ENCODE results near the gene ATP1A4. TPM values are rescaled to one million over a fixed set of nuclear protein-coding genes. Genes with fewer than 3 reads are reported as not detected.

ATP1A4 gene
- total RNA-seq, 1 experiment from 2014 or later: not detected

- intact Hi-C loops (cut with micrococcal nuclease): no loop called here
- DNase-seq (ENCODE audit: unreplicated experiment): peak; percentile 17
- TF ChIP-seq CTCF (IDR thresholded peaks at IDR 0.05; ENCODE audit: unreplicated experiment): peak; percentile 29
- no peaks in the 10 kb centered on the region for H3K9me3 Mint-ChIP-seq (ENCODE audit: unreplicated experiment)
- H3K36me3 Mint-ChIP-seq (ENCODE audit: insufficient read depth, unreplicated experiment): no peaks in the 10 kb centered on the region
- CTCF ChIA-PET: interaction anchor here (0.6 to 1.8 kb wide), 17 partner anchors 8 to 129 kb away, joined by 3 to 10 read pairs (median 3); partner anchors contain the start of gene CASQ1
- no peaks in the 10 kb centered on the region for H3K4me1 Mint-ChIP-seq (ENCODE audit: insufficient read depth, unreplicated experiment)
- no peak overlapping the region for H3K4me3 Mint-ChIP-seq (ENCODE audit: unreplicated experiment)
- BruUV-seq (replicated peaks): no TSS peak
- H3K27ac Mint-ChIP-seq (ENCODE audit: low read depth, unreplicated experiment): no peak overlapping the region
- POLR2A ChIA-PET: interaction anchor here (0.8 to 1.4 kb wide), 3 partner anchors 11 to 62 kb away, joined by 3 read pairs; partner anchors contain the start of gene ATP1A4
- H3K27me3 Mint-ChIP-seq (ENCODE audit: insufficient read depth, unreplicated experiment): peaks cover 32% of the 10 kb centered on the region
These were observed 10.7 kb downstream of the ATP1A4 start for GRCh38 chr1:160161965-160162705.

- DNase-seq (ENCODE audit: unreplicated experiment): no peak
- H3K27ac Mint-ChIP-seq (ENCODE audit: low read depth, unreplicated experiment): no peak overlapping the region
- POLR2A ChIA-PET: interaction anchor here (0.8 to 1.4 kb wide), 2 partner anchors 24 to 63 kb away, joined by 3 read pairs; no protein-coding TSS in a partner anchor
- CTCF ChIA-PET: interaction anchor here (0.6 to 1.6 kb wide), 11 partner anchors 9 to 261 kb away, joined by 3 to 10 read pairs (median 3); no protein-coding TSS in a partner anchor
- H3K9me3 Mint-ChIP-seq (ENCODE audit: unreplicated experiment): no peaks in the 10 kb centered on the region
- peaks cover 32% of the 10 kb centered on the region for H3K27me3 Mint-ChIP-seq (ENCODE audit: insufficient read depth, unreplicated experiment)
- H3K36me3 Mint-ChIP-seq (ENCODE audit: insufficient read depth, unreplicated experiment): no peaks in the 10 kb centered on the region
- no TSS peak for BruUV-seq (replicated peaks)
- H3K4me1 Mint-ChIP-seq (ENCODE audit: insufficient read depth, unreplicated experiment): no peaks in the 10 kb centered on the region
- no peak overlapping the region for H3K4me3 Mint-ChIP-seq (ENCODE audit: unreplicated experiment)
- intact Hi-C loops (cut with micrococcal nuclease): loop anchor here (1.0 kb wide), 1 partner anchor 62 kb away; no protein-coding TSS in a partner anchor
- no peak for TF ChIP-seq CTCF (IDR thresholded peaks at IDR 0.05; ENCODE audit: unreplicated experiment)
These were observed 11.5 kb downstream of the ATP1A4 start for GRCh38 chr1:160162931-160163330.

- H3K27ac Mint-ChIP-seq (ENCODE audit: low read depth, unreplicated experiment): no peak overlapping the region
- TF ChIP-seq CTCF (IDR thresholded peaks at IDR 0.05; ENCODE audit: unreplicated experiment): peak; percentile 33
- intact Hi-C loops (cut with micrococcal nuclease): loop anchor here (1.0 kb wide), 1 partner anchor 62 kb away; no protein-coding TSS in a partner anchor
- ChIA-PET POLR2A (no interaction called here), CTCF (interaction anchor here (0.7 to 1.1 kb wide), 8 partner anchors 27 to 233 kb away, joined by 3 to 10 read pairs (median 4); partner anchors contain the start of gene PEA15)
- H3K4me1 Mint-ChIP-seq (ENCODE audit: insufficient read depth, unreplicated experiment): no peaks in the 10 kb centered on the region
- no peaks in the 10 kb centered on the region for H3K9me3 Mint-ChIP-seq (ENCODE audit: unreplicated experiment)
- no peaks in the 10 kb centered on the region for H3K36me3 Mint-ChIP-seq (ENCODE audit: insufficient read depth, unreplicated experiment)
- DNase-seq (ENCODE audit: unreplicated experiment): peak; percentile 25
- H3K4me3 Mint-ChIP-seq (ENCODE audit: unreplicated experiment): no peak overlapping the region
- no TSS peak for BruUV-seq (replicated peaks)
- peaks cover 32% of the 10 kb centered on the region for H3K27me3 Mint-ChIP-seq (ENCODE audit: insufficient read depth, unreplicated experiment)
These were observed 12.2 kb downstream of the ATP1A4 start for GRCh38 chr1:160163615-160164014.

- Mint-ChIP-seq H3K9me3 (ENCODE audit: unreplicated experiment) (no peaks in the 10 kb centered on the region), H3K36me3 (ENCODE audit: insufficient read depth, unreplicated experiment) (no peaks in the 10 kb centered on the region), H3K4me3 (ENCODE audit: unreplicated experiment) (no peak overlapping the region), H3K27me3 (ENCODE audit: insufficient read depth, unreplicated experiment) (peaks cover 32% of the 10 kb centered on the region), H3K27ac (ENCODE audit: low read depth, unreplicated experiment) (no peak overlapping the region), H3K4me1 (ENCODE audit: insufficient read depth, unreplicated experiment) (no peaks in the 10 kb centered on the region)
- BruUV-seq (replicated peaks): no TSS peak
- ChIA-PET POLR2A (interaction anchor here (1.0 kb wide), 1 partner anchor 98 kb away, joined by 3 read pairs; the partner anchor contains the start of gene DCAF8), CTCF (interaction anchor here (0.7 to 1.1 kb wide), 8 partner anchors 10 to 233 kb away, joined by 3 to 10 read pairs (median 3); partner anchors contain the start of gene PEA15)
- no peak for TF ChIP-seq CTCF (IDR thresholded peaks at IDR 0.05; ENCODE audit: unreplicated experiment)
- DNase-seq (ENCODE audit: unreplicated experiment): no peak
- intact Hi-C loops (cut with micrococcal nuclease): no loop called here
These were observed 12.7 kb downstream of the ATP1A4 start for GRCh38 chr1:160164121-160164520.
